Fibroblast of skin of left quadriceps (primary cell): ENCODE results near the gene CHST15.

Experiments
- DNase-seq, 2 experiments: peaks; one replicate each; pipeline ENCODE4 v3.0.0-alpha.2; 2013; ENCODE audit warnings: low read depth in 2 of 2

The CHST15 gene

DNA sequence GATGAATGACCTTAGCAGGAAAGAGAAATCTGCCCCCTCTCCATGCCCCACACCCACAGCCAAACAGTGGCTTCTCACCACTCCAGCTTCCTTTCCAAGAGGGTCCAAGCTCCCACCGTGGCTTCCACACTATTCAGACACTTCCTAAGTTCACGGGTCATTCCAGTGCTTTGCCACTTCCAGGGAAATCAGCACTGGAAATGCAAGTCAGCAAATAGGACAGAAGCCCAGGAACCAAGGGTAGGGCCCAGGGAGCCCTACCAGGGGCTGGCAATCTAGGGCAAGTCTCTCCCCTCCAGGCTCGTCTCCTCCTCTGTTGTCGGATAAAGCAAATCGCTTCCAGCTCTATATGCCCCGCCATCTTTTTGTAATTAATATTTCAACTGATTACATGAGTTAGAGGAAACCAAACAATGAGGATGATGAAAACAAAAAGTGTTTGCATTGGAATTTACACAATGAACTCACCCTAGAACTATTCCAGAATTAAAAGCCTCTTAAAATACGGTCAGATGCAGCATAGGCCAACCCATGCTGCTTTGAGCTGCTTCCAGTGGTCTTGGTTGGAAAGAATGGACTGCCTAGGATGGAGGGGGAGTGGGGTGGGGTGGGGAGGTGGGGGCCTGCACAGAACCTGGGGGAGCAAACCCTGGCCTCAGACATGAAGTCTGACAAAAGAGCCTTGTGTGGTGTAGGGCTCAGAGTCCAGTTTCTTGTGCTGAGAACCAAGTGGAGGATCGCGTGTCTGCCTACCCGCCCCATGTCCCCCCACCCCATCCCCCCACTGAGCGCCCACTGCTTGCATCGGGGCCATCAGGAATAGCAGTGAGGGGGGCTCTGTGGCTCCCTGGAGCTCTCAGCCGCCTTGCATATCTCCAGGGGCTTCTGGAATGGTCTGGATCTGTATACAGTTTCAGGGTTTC is 127.2 kb downstream of the CHST15 start:
- peak; percentile 53 to 57 for DNase-seq

DNA sequence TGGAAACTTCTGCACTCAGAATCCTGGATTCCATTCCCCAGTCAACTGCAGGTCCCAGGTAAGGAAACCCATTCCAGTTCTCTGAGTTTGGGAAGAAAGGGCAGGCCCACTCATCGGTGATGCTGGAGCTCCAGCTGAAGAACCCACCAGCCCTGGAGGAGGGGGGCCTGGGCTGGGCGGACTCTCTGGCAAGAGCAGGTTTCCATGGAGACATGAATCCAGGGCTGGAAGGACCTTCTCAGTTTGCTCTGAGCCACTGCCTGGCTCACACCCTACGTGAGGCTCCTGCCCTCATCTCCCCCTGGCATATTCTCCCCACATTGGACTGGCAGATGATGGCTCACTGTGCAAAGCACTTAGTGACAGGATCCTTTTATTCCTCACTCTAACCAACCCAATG is 128.4 kb downstream of the CHST15 start:
- no peak for DNase-seq

DNA sequence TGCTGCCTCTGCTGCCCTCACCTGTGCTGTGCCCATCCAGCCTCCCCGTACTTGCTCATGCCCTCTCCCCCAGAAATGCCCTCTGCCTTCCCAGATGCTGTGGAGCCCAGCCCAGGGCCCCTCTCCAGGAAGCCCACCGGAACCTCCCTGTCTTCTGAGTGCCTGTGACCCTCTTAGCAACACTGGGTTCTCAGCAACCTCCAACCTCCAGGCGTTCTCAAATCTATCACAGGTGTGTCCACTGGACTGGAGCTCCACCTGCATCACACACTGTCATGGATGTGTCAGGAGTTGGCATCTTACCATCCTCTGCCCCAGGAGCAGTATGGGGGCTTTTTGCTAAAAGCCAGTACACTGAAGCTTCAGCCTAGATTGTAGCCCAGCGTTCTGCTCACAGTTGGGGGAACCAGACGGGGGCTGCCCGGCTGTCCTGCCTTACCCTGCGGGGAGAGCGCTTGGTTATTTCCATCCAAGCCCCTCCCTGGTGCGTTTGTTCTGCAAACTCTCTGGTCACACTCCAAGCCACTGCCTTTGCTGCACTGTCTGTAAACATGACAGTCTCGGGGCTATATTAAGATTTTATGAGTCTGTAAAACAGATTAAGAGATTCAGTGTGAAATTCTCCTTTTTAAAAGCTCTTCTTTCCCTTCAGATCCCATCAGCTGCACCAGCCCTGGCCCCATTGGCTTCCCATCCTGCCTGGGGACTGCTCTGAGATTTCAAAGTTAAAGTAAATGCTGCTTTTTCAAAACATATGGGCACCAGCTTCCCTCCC is 130.5 kb downstream of the CHST15 start:
- no peak for DNase-seq

DNA sequence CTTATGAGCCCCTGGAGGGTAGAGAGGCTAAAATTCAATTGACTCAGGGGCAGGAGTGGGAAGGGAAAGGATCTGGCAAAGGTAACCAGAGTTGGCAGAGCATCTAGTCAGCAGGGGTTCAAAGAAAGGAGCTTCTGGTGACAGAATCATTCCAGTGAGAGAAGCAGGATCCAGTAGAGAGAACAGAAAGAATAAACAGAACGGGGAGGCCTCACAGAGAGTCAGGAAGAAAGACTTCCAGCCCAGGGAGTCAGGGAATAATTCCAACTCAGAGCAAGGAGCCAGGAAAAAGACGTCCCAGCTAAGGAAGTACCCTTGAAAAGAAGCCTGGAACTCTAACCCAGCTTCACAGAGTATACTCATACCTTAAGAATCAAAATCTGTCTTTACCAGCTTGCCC is 135.2 kb downstream of the CHST15 start:
- no peak for DNase-seq
